Renal cortical epithelial cell (primary cell): ENCODE data around the gene BTBD9. TPM values are rescaled to one million over a fixed set of nuclear protein-coding genes. Genes with fewer than 3 reads are reported as not detected.
A peak's percentile ranks its signal among the peaks of the same experiment; 100 is the strongest.

ENCODE experiments used
- DNase-seq: peaks from one replicate; pipeline ENCODE4 v3.0.0-alpha.2; 2011; ENCODE audit warnings: low read depth
- total RNA-seq: library from RNA; depleted of rRNA; stranded (reverse); fragments of >200 nt; gene quantifications from 2 replicates; pipeline ENCODE4 v1.2.3, GENCODE V29; 2014

BTBD9 gene
- total RNA-seq, result 11.8 and 18.8 TPM in 2 replicates

GRCh38 chr6:38639498-38640215, at the start of gene BTBD9:
TSS of gene BTBD9 (minus strand) at chr6:38639929.
- DNase-seq, result peak; percentile 42

- no peak for DNase-seq
These were observed 48.9 kb upstream of the BTBD9 start for GRCh38 chr6:38688579-38689087.

- DNase-seq, result no peak
These were observed 47.8 kb upstream of the BTBD9 start for GRCh38 chr6:38687549-38687948.

GRCh38 chr6:38687043-38687353, 47.3 kb upstream of the BTBD9 start:
- DNase-seq, result no peak

- no peak for DNase-seq
These were observed 46.7 kb upstream of the BTBD9 start for GRCh38 chr6:38686270-38687042.

GRCh38 chr6:38684904-38685303, 45.2 kb upstream of the BTBD9 start:
- DNase-seq, result no peak

GRCh38 chr6:38684237-38684636, 44.5 kb upstream of the BTBD9 start:
- no peak for DNase-seq

- no peak for DNase-seq
These were observed 42.1 kb upstream of the BTBD9 start for GRCh38 chr6:38681850-38682249.

GRCh38 chr6:38679668-38680067, 39.9 kb upstream of the BTBD9 start:
- DNase-seq, result no peak

GRCh38 chr6:38678178-38678760, 38.5 kb upstream of the BTBD9 start:
- DNase-seq, result no peak

- DNase-seq, result no peak
These were observed 37.3 kb upstream of the BTBD9 start for GRCh38 chr6:38676974-38677544.

GRCh38 chr6:38676236-38676973, 36.7 kb upstream of the BTBD9 start:
- DNase-seq, result no peak

- no peak for DNase-seq
These were observed 33.9 kb upstream of the BTBD9 start for GRCh38 chr6:38673397-38674165.

GRCh38 chr6:38671885-38672467, 32.2 kb upstream of the BTBD9 start:
- DNase-seq, result peak; percentile 69

GRCh38 chr6:38658418-38659167, 18.9 kb upstream of the BTBD9 start:
- DNase-seq, result no peak

- DNase-seq, result no peak
These were observed 17.2 kb upstream of the BTBD9 start for GRCh38 chr6:38656896-38657295.

- DNase-seq, result no peak
These were observed 14.5 kb upstream of the BTBD9 start for GRCh38 chr6:38654263-38654662.

GRCh38 chr6:38651121-38651784, 11.5 kb upstream of the BTBD9 start:
- peak; percentile 22 for DNase-seq

- DNase-seq, result no peak
These were observed 10.6 kb upstream of the BTBD9 start for GRCh38 chr6:38650207-38650752.
